GM21576 (cell line): ENCODE data around the gene C1QTNF12.
"Not testable (repeated sequence)": the region's sequence is repeated elsewhere in the genome, so short reads cannot be mapped to it uniquely, and the experiment has no call there.

Source experiments
- ATAC-seq: cut with Tn5 transposase; IDR thresholded peaks from one replicate; pipeline ENCODE4 v1.9.1; 2021; ENCODE audit warnings: mild to moderate bottlenecking, moderate library complexity; ENCODE audit not compliant: unreplicated experiment

The C1QTNF12 gene

GRCh38 chr1:1200876-1201810 is 45.4 kb downstream of the C1QTNF12 start:
- ATAC-seq = no peak

- ATAC-seq = no peak
Measured at GRCh38 chr1:1199961-1200875, 46.3 kb downstream of the C1QTNF12 start.

GRCh38 chr1:1199141-1199960 is 47.2 kb downstream of the C1QTNF12 start:
- ATAC-seq = no peak

- no peak for ATAC-seq
Measured at GRCh38 chr1:1198423-1199140, 47.9 kb downstream of the C1QTNF12 start.

- ATAC-seq = no peak
Measured at GRCh38 chr1:1197551-1198422, 48.7 kb downstream of the C1QTNF12 start.

- no peak for ATAC-seq
Measured at GRCh38 chr1:1197188-1197500, 49.4 kb downstream of the C1QTNF12 start.

- no peak for ATAC-seq
Measured at GRCh38 chr1:1196431-1197187, 49.9 kb downstream of the C1QTNF12 start.

GRCh38 chr1:1195726-1196125 is 50.8 kb downstream of the C1QTNF12 start:
- ATAC-seq = not testable (repeated sequence)

GRCh38 chr1:1194723-1195122 is 51.8 kb downstream of the C1QTNF12 start:
- no peak for ATAC-seq
